HepG2 (cell line): Measurements from ENCODE around the gene DALRD3. TPM values are rescaled to one million over a fixed set of nuclear protein-coding genes. Genes with fewer than 3 reads are reported as not detected.

Experiments used
- BHLHE40 ChIP-seq: IDR thresholded peaks from 2 replicates; pipeline ENCODE4 v1.6.1; 2011; ENCODE audit warnings: low read length, improper control_type of control experiment
- CENPBD1 ChIP-seq: sonication (generic); formaldehyde crosslinking; IDR thresholded peaks from 2 replicates; pipeline ENCODE4 v1.8.0; 2022; ENCODE audit warnings: missing genetic modification reagents, low read depth, mild to moderate bottlenecking, borderline replicate concordance
- EHMT2 ChIP-seq: fragments of 200-600 bp; sonication (generic); IDR thresholded peaks from 2 replicates; pipeline ENCODE4 v1.7.0; 2017; ENCODE audit warnings: antibody characterized with exemption, low read depth, low read length, borderline replicate concordance
- EZH2 ChIP-seq: conservative IDR thresholded peaks from 2 replicates; pipeline ENCODE4 v1.6.1; 2012; ENCODE audit warnings: mild to moderate bottlenecking, low read depth, low read length, moderate library complexity
- FOXP1 ChIP-seq, 2 experiments: fragments of 450-650 bp in 1 of 2; IDR thresholded peaks; 2 replicates each; pipeline ENCODE4 v1.6.1; 2017 to 2018; ENCODE audit warnings: antibody characterized with exemption in 1 of 2
- GABPA ChIP-seq, 2 experiments: IDR thresholded peaks; 2 replicates each; pipeline ENCODE4 v1.6.1; 2011 to 2016; ENCODE audit warnings: low read depth in 2 of 2, low read length in 1 of 2, missing biosample characterization in 1 of 2, missing genetic modification characterization in 1 of 2
- HOMEZ ChIP-seq: IDR thresholded peaks from 2 replicates; pipeline ENCODE4 v1.6.1; 2016; ENCODE audit warnings: low read depth
- NFRKB ChIP-seq: fragments of 450-650 bp; IDR thresholded peaks from 2 replicates; pipeline ENCODE4 v1.6.1; 2017
- PAF1 ChIP-seq: IDR thresholded peaks from 2 replicates; pipeline ENCODE4 v1.6.1; 2016; ENCODE audit warnings: missing genetic modification reagents, missing compliant biosample characterization
- PHF5A ChIP-seq: IDR thresholded peaks from one replicate; pipeline ENCODE4 v1.6.1; 2018; ENCODE audit warnings: low read depth, missing genetic modification reagents; ENCODE audit not compliant: unreplicated experiment
- RBFOX2 ChIP-seq: fragments of 200-400 bp; formaldehyde crosslinking; IDR thresholded peaks from 2 replicates; pipeline ENCODE4 v1.6.1; 2017; ENCODE audit warnings: low read depth, mild to moderate bottlenecking, low read length
- RFX3 ChIP-seq: IDR thresholded peaks from 2 replicates; pipeline ENCODE4 v1.6.1; 2016; ENCODE audit warnings: missing biosample characterization, missing genetic modification reagents
- WIZ ChIP-seq: sonication (generic); formaldehyde crosslinking; IDR thresholded peaks from 2 replicates; pipeline ENCODE4 v1.5.1; 2020; ENCODE audit warnings: mild to moderate bottlenecking, missing genetic modification reagents
- ZBTB7B ChIP-seq: sonication (generic); formaldehyde crosslinking; IDR thresholded peaks from 2 replicates; pipeline ENCODE4 v1.4.0; 2020; ENCODE audit warnings: missing genetic modification reagents
- ZFP82 ChIP-seq: sonication (generic); formaldehyde crosslinking; IDR thresholded peaks from 2 replicates; pipeline ENCODE4 v1.5.1; 2020; ENCODE audit warnings: mild to moderate bottlenecking, missing genetic modification reagents, borderline replicate concordance
- ZNF414 ChIP-seq: sonication (generic); formaldehyde crosslinking; IDR thresholded peaks from 2 replicates; pipeline ENCODE4 v1.5.0; 2020; ENCODE audit warnings: missing genetic modification reagents
- ZNF512 ChIP-seq: sonication (generic); formaldehyde crosslinking; IDR thresholded peaks from 2 replicates; pipeline ENCODE4 v1.4.0; 2020; ENCODE audit warnings: mild to moderate bottlenecking, missing genetic modification reagents
- ZNF75D ChIP-seq: sonication (generic); formaldehyde crosslinking; IDR thresholded peaks from 2 replicates; pipeline ENCODE4 v1.8.1; 2023; ENCODE audit warnings: missing genetic modification reagents, mild to moderate bottlenecking, borderline replicate concordance
- ZSCAN25 ChIP-seq: sonication (generic); formaldehyde crosslinking; IDR thresholded peaks from 2 replicates; pipeline ENCODE4 v1.8.0; 2022; ENCODE audit warnings: mild to moderate bottlenecking, missing genetic modification reagents
- ZSCAN5A ChIP-seq: sonication (generic); formaldehyde crosslinking; IDR thresholded peaks from 2 replicates; pipeline ENCODE4 v1.8.0; 2022; ENCODE audit warnings: mild to moderate bottlenecking, missing genetic modification reagents, borderline replicate concordance
- ZXDC ChIP-seq: sonication (generic); formaldehyde crosslinking; IDR thresholded peaks from 2 replicates; pipeline ENCODE4 v1.5.0; 2020; ENCODE audit warnings: mild to moderate bottlenecking, missing genetic modification reagents
- polyA plus RNA-seq, 8 experiments: library from polyadenylated mRNA; depleted of rRNA in 3 of 8; stranded (reverse) in 7 of 8; unstranded in 1 of 8; fragments of >200 nt; fragmentation: Illumina TruSeq in 4 of 8; extraction: Trizol in 4 of 8; gene quantifications; 2 replicates each; pipeline versions ENCODE4 v1.2.1 to v1.2.3, GENCODE V29; 2011 to 2016; ENCODE audit warnings: low read depth in 4 of 8, missing spikeins in 1 of 8, mixed read lengths in 1 of 8; ENCODE audit not compliant: insufficient read depth in 1 of 8
- total RNA-seq, 5 experiments: library from RNA; depleted of rRNA; stranded (reverse); fragments of >200 nt; fragmentation: Illumina TruSeq; extraction: Trizol; gene quantifications; 2 replicates each; pipeline ENCODE4 v1.2.3, GENCODE V29; 2016; ENCODE audit warnings: low read depth in 1 of 5

DALRD3 gene
- total and polyA plus RNA-seq, 2 of the 13 experiments (the other 11 are each of a cell fraction or from before 2014, with no cell fraction given) = 19.9 to 36.5 TPM

- no peak for TF ChIP-seq HOMEZ
- no peak for TF ChIP-seq NFRKB
- no peak; the same call in 1 of the 2 replicates for TF ChIP-seq WIZ (CRISPR knock-in tag)
- peak; percentile 85; the same call in 1 of the 2 replicates for TF ChIP-seq ZNF414 (CRISPR knock-in tag)
- TF ChIP-seq CENPBD1 (CRISPR knock-in tag) = no peak; the same call in 1 of the 2 replicates
- no peak for TF ChIP-seq FOXP1 (IDR thresholded peaks at IDR 0.05)
- no peak for TF ChIP-seq FOXP1 (CRISPR knock-in tag; IDR thresholded peaks at IDR 0.05)
- TF ChIP-seq RFX3 = peak; percentile 88
- 0 out of 2 replicates have a peak, but pooled peaks have one; percentile 16 for TF ChIP-seq BHLHE40
- TF ChIP-seq PAF1 (CRISPR knock-in tag) = no peak
- peak; percentile 59; the same call in 1 of the 2 replicates for TF ChIP-seq ZFP82 (CRISPR knock-in tag)
- TF ChIP-seq EHMT2 = no peak
- peak; percentile 76 for TF ChIP-seq PHF5A (CRISPR knock-in tag)
- no peak for TF ChIP-seq ZSCAN25 (CRISPR knock-in tag)
- TF ChIP-seq ZBTB7B (CRISPR knock-in tag) = 0 out of 2 replicates have a peak, but pooled peaks have one; percentile 21
- TF ChIP-seq ZSCAN5A = no peak
- no peak for TF ChIP-seq ZNF75D (CRISPR knock-in tag)
- TF ChIP-seq GABPA (IDR thresholded peaks at IDR 0.05; ENCODE audit: low read depth, low read length) = no peak
- TF ChIP-seq GABPA (CRISPR knock-in tag; IDR thresholded peaks at IDR 0.05; ENCODE audit: low read depth) = peak; percentile 94
- peak; percentile 49 for TF ChIP-seq ZXDC (CRISPR knock-in tag)
- no peak for TF ChIP-seq EZH2
- peak; percentile 62; the same call in 1 of the 2 replicates for TF ChIP-seq ZNF512
- TF ChIP-seq RBFOX2 = peak; percentile 71
Measured at GRCh38 chr3:49017971-49018706, at the start of gene DALRD3 (continued).
